ENCODE measurements around the gene RALGAPA1.

GRCh38 chr14:35858521-35859209 lies 49.6 kb upstream of the RALGAPA1 start:
- TF ChIP-seq EZH2 (IDR thresholded peaks at IDR 0.05; ENCODE audit: insufficient read depth, poor library complexity, severe bottlenecking) (no peak), EZH2phosphoT487 (IDR thresholded peaks at IDR 0.05; ENCODE audit: insufficient read depth, low read depth) (no peak)

All from GM23248 (cell line).